Esophagus squamous epithelium (tissue), 4 donors: ENCODE data around the gene RNGTT.

Experiments
- CTCF ChIP-seq, 6 experiments: fragments of 450-650 bp in 4 of 6; fragments of 200-600 bp in 2 of 6; sonication (generic) in 2 of 6; IDR thresholded peaks; one replicate each; pipeline ENCODE4 v1.5.1; 2016 to 2019; ENCODE audit warnings: antibody characterized with exemption in 6 of 6, mild to moderate bottlenecking in 4 of 6, moderate library complexity in 4 of 6
- POLR2A ChIP-seq, 4 donors: fragments of 450-650 bp; IDR thresholded peaks; one replicate each; pipeline ENCODE4 v1.6.1; 2017; ENCODE audit warnings: antibody characterized with exemption in 4 of 4, mild to moderate bottlenecking in 4 of 4, moderate library complexity in 3 of 4

GRCh38 chr6:88840289-88840688 lies 123.1 kb downstream of the RNGTT start:
- TF ChIP-seq CTCF (IDR thresholded peaks at IDR 0.05) (no peak), POLR2A (IDR thresholded peaks at IDR 0.05) (no peak)
